HG02852 (cell line): Measurements from ENCODE around the gene PNMA8A.

Source experiments
- ATAC-seq: cut with Tn5 transposase; IDR thresholded peaks from one replicate; pipeline ENCODE4 v1.9.1; 2021; ENCODE audit warnings: mild to moderate bottlenecking, moderate library complexity; ENCODE audit not compliant: unreplicated experiment

PNMA8A gene

GRCh38 chr19:46492841-46493235 lies 21.5 kb upstream of the PNMA8A start:
- ATAC-seq, result no peak

GRCh38 chr19:46491975-46492682 lies 20.8 kb upstream of the PNMA8A start:
- no peak for ATAC-seq

GRCh38 chr19:46490774-46491173 lies 19.4 kb upstream of the PNMA8A start:
- ATAC-seq, result no peak

- no peak for ATAC-seq
Measured at GRCh38 chr19:46489445-46490272, 18.3 kb upstream of the PNMA8A start.

GRCh38 chr19:46488551-46488950 lies 17.2 kb upstream of the PNMA8A start:
- no peak for ATAC-seq

- ATAC-seq, result no peak
Measured at GRCh38 chr19:46487802-46488445, 16.6 kb upstream of the PNMA8A start.

- ATAC-seq, result no peak
Measured at GRCh38 chr19:46487178-46487801, 15.9 kb upstream of the PNMA8A start.

GRCh38 chr19:46486358-46486757 lies 15.0 kb upstream of the PNMA8A start:
- ATAC-seq, result no peak

GRCh38 chr19:46484656-46485055 lies 13.3 kb upstream of the PNMA8A start:
- ATAC-seq, result no peak

- no peak for ATAC-seq
Measured at GRCh38 chr19:46482631-46483030, 11.3 kb upstream of the PNMA8A start.

GRCh38 chr19:46481947-46482346 lies 10.6 kb upstream of the PNMA8A start:
- ATAC-seq, result no peak

GRCh38 chr19:46481223-46481848 lies 10.0 kb upstream of the PNMA8A start:
- ATAC-seq, result no peak

GRCh38 chr19:46480415-46480814 lies 9.1 kb upstream of the PNMA8A start:
- ATAC-seq, result no peak

- no peak for ATAC-seq
Measured at GRCh38 chr19:46478356-46478986, 7.1 kb upstream of the PNMA8A start.

GRCh38 chr19:46475986-46476385 lies 4.6 kb upstream of the PNMA8A start:
- no peak for ATAC-seq

- ATAC-seq, result no peak
Measured at GRCh38 chr19:46474211-46474610, 2.8 kb upstream of the PNMA8A start.

- no peak for ATAC-seq
Measured at GRCh38 chr19:46472592-46472991, 1.2 kb upstream of the PNMA8A start.

- ATAC-seq, result no peak
Measured at GRCh38 chr19:46471811-46472543, 614 bp upstream of the PNMA8A start.

GRCh38 chr19:46470376-46470775 lies 987 bp downstream of the PNMA8A start:
- no peak for ATAC-seq
